ENCODE measurements around the gene TBL1XR1. TPM values are rescaled to one million over a fixed set of nuclear protein-coding genes. Genes with fewer than 3 reads are reported as not detected.

Gene TBL1XR1
- total RNA-seq, 1 experiment from 2014 or later = 175 TPM

DNA sequence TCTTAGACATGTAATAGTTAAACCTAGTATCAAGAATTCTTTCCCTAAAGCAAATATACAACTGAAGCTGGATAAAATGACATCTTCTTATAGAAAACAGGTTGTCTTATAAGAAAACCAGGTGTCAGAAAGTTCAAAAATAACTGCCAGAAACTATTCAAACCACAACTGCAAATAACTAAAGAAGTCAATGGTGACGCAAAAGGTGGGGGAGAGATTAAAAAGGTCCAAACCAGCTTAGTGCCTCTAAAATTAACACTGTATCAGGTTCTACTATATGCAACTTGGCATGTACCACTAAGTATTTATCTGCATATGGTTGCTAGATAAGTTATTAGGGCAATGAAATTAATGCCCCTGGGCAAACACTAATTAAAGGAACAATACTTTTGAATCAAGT, 136.8 kb downstream of the TBL1XR1 start:
- H3K79me2 ChIP-seq (ENCODE audit: insufficient read depth, low read length) = peaks cover 3% of the 10 kb centered on the region; the same call in 1 of the 2 replicates
- H3K27ac ChIP-seq (ENCODE audit: insufficient read length, low read depth, low read length) = no peak overlapping the region
- no peak overlapping the region for H3K9ac ChIP-seq (ENCODE audit: extremely low read depth, insufficient read length, low read length)
- H3K9me3 ChIP-seq (ENCODE audit: control insufficient read depth, low read depth, low read length) = no peaks in the 10 kb centered on the region
- no peaks in the 10 kb centered on the region; a peak in 1 of 7 replicates for H3K36me3 Mint-ChIP-seq (ENCODE audit: insufficient read depth in 1 of 3, low read depth in 3 of 3)
- H3K4me3 Mint-ChIP-seq = no peak overlapping the region
- H4K5ac ChIP-seq (ENCODE audit: insufficient read length, low read depth, low read length) = no peak overlapping the region
- H3T11ph ChIP-seq (ENCODE audit: low read length) = no peak overlapping the region
- H2BK15ac ChIP-seq (ENCODE audit: low read depth, low read length) = no peak overlapping the region
- no peak overlapping the region for H3K27ac Mint-ChIP-seq
- no peak overlapping the region for H3K18ac ChIP-seq (ENCODE audit: insufficient read length, low read depth, low read length)
- no peak overlapping the region for H2BK20ac ChIP-seq (ENCODE audit: low read depth, low read length, poor library complexity, severe bottlenecking)
- H2BK5ac ChIP-seq (ENCODE audit: insufficient read length, low read length) = no peak overlapping the region
- H3K4me2 ChIP-seq (ENCODE audit: insufficient read depth, insufficient read length, low read length) = no peak overlapping the region
- H4K8ac ChIP-seq (replicated peaks; ENCODE audit: insufficient read length, low read depth, low read length) = no peak overlapping the region
- H3K9me3 Mint-ChIP-seq = no peaks in the 10 kb centered on the region
- H4K91ac ChIP-seq (ENCODE audit: insufficient read length, low read depth, low read length) = no peak overlapping the region
- H3K4me1 ChIP-seq (ENCODE audit: insufficient read depth, low read length) = no peaks in the 10 kb centered on the region; the same call in 1 of the 2 replicates
- no peak overlapping the region for H3K4ac ChIP-seq (ENCODE audit: low read depth, low read length)
- no peak overlapping the region for H3K14ac ChIP-seq (ENCODE audit: insufficient read depth, low read length)
- no peak overlapping the region for H3K23ac ChIP-seq (ENCODE audit: insufficient read length, low read depth, low read length)
- H3K4me1 Mint-ChIP-seq = peaks cover 7 to 11% of the 10 kb centered on the region in 2 experiments; a peak in 3 of 4 replicates
- no peak for DNase-seq
- no peaks in the 10 kb centered on the region for H3K27me3 Mint-ChIP-seq (ENCODE audit: low read depth)
- TF ChIP-seq, protein P1, sequence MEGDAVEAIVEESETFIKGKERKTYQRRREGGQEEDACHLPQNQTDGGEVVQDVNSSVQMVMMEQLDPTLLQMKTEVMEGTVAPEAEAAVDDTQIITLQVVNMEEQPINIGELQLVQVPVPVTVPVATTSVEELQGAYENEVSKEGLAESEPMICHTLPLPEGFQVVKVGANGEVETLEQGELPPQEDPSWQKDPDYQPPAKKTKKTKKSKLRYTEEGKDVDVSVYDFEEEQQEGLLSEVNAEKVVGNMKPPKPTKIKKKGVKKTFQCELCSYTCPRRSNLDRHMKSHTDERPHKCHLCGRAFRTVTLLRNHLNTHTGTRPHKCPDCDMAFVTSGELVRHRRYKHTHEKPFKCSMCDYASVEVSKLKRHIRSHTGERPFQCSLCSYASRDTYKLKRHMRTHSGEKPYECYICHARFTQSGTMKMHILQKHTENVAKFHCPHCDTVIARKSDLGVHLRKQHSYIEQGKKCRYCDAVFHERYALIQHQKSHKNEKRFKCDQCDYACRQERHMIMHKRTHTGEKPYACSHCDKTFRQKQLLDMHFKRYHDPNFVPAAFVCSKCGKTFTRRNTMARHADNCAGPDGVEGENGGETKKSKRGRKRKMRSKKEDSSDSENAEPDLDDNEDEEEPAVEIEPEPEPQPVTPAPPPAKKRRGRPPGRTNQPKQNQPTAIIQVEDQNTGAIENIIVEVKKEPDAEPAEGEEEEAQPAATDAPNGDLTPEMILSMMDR (conservative IDR thresholded peaks at IDR 0.05) = no peak
- no peaks in the 10 kb centered on the region for H3K27me3 ChIP-seq (ENCODE audit: insufficient read depth, low read length)
- no peaks in the 10 kb centered on the region for H4K20me1 ChIP-seq (ENCODE audit: control insufficient read depth, insufficient read depth, insufficient read length)
- H2AK5ac ChIP-seq (ENCODE audit: insufficient read length, low read length) = no peak overlapping the region
- no CpG with 5 or more reads among the region's 1 CpG for WGBS (ENCODE audit: extremely low coverage, insufficient read length, low lambda C conversion rate)
- no peak overlapping the region for H2BK12ac ChIP-seq (ENCODE audit: insufficient read length, low read depth, low read length)
- no peak overlapping the region for H3K56ac ChIP-seq (ENCODE audit: insufficient read length, low read depth, low read length)
- H2BK120ac ChIP-seq (ENCODE audit: low read depth, low read length, poor library complexity, severe bottlenecking) = no peak overlapping the region
- H2AFZ ChIP-seq (ENCODE audit: low read length) = no peak overlapping the region
- no peaks in the 10 kb centered on the region for H3K23me2 ChIP-seq (ENCODE audit: insufficient read length, low read depth, low read length, poor library complexity, severe bottlenecking)
- H3K79me1 ChIP-seq (ENCODE audit: insufficient read depth, low read depth, low read length, poor library complexity, severe bottlenecking) = no peaks in the 10 kb centered on the region

Data from H9 (cell line).